Cardiac muscle cell (in vitro differentiated cells and primary cell): ENCODE data around the gene ZNF385C. TPM values are rescaled to one million over a fixed set of nuclear protein-coding genes. Genes with fewer than 3 reads are reported as not detected.
A peak's percentile ranks its signal among the peaks of the same experiment; 100 is the strongest.

Source experiments
- DNase-seq, 2 donors: peaks; one replicate each; pipeline versions ENCODE4 v3.0.0 to v3.0.0-alpha.2; 2010 to 2017; ENCODE audit warnings: low read depth in 1 of 2, low spot score in 1 of 2
- H3K27ac ChIP-seq: fragments of 200-600 bp; sonication (generic); 2 replicates; pipeline ENCODE4 v1.5.1; 2016
- H3K27me3 ChIP-seq: fragments of 200-600 bp; sonication (generic); 2 replicates; pipeline ENCODE4 v1.6.0; 2016; ENCODE audit warnings: control low read depth
- H3K36me3 ChIP-seq: fragments of 200-600 bp; sonication (generic); 2 replicates; pipeline ENCODE4 v1.5.1; 2016; ENCODE audit warnings: control low read depth
- H3K4me1 ChIP-seq: fragments of 200-600 bp; sonication (generic); 2 replicates; pipeline ENCODE4 v1.8.1; 2017; ENCODE audit warnings: low read depth, mild to moderate bottlenecking, mixed run types
- H3K4me3 ChIP-seq: fragments of 200-600 bp; sonication (generic); 2 replicates; pipeline ENCODE4 v1.5.1; 2016; ENCODE audit warnings: mild to moderate bottlenecking
- H3K9me3 ChIP-seq: fragments of 200-600 bp; sonication (generic); 2 replicates; pipeline ENCODE4 v1.5.1; 2017; ENCODE audit warnings: low read depth, mild to moderate bottlenecking, control low read depth
- polyA plus RNA-seq: library from polyadenylated mRNA; unstranded; fragments of >200 nt; fragmentation: Nextera tagmentation; extraction: Ambion mirVana; gene quantifications from 2 replicates; pipeline ENCODE4 v1.2.1, GENCODE V29; 2016
- total RNA-seq: library from RNA; depleted of rRNA; stranded (reverse); fragments of >200 nt; gene quantifications from 2 replicates; pipeline ENCODE4 v1.2.3, GENCODE V29; 2016
- TF ChIP-seq, protein P1 (sequence below): IDR thresholded peaks from 2 replicates; pipeline ENCODE4 v1.5.1; 2012; ENCODE audit warnings: low read depth, mild to moderate bottlenecking, low read length

The ZNF385C gene
- total and polyA plus RNA-seq, 2 experiments from 2014 or later = 2.1 to 3.0 TPM

DNA sequence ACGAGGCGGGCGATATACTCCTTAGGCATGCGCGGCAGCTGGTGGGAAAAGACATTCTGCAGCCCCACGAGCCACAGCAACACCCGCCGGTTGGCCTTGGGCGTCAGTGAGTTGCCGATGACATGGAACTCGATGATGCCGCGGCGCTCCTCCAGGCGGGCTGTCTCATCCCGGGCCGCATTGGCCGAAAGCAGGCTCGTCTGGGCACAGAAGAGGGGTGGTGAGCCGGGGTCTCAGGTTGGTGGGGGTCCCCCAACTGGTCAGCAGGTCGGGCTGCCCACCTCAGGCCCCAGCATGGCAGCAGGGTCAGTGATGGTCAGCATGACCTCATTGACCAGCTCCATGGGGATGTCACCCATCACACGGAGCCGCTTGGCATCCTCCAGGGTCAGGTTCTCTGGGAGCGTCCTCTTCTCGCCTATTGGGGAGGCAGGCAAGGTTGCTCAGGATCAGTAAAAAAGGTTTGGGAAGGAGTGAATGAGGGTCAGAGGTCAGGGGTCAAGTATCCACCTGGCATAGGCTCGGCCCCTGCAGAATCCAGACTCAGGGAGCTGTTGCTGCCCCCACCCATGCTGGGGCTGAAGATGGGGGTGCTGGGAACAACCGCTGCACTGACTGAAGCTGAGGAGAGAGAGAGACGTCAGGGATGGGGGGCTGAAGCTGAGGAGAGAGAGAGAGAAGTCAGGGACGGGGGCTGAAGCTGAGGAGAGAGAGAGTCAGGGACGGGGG is 19.3 kb upstream of the ZNF385C start:
- Histone ChIP-seq H3K9me3 (no peaks in the 10 kb centered on the region), H3K4me3 (no peak overlapping the region), H3K27me3 (no peaks in the 10 kb centered on the region), H3K4me1 (no peaks in the 10 kb centered on the region), H3K36me3 (peaks cover 10% of the 10 kb centered on the region), H3K27ac (no peak overlapping the region)
- TF ChIP-seq, protein P1, sequence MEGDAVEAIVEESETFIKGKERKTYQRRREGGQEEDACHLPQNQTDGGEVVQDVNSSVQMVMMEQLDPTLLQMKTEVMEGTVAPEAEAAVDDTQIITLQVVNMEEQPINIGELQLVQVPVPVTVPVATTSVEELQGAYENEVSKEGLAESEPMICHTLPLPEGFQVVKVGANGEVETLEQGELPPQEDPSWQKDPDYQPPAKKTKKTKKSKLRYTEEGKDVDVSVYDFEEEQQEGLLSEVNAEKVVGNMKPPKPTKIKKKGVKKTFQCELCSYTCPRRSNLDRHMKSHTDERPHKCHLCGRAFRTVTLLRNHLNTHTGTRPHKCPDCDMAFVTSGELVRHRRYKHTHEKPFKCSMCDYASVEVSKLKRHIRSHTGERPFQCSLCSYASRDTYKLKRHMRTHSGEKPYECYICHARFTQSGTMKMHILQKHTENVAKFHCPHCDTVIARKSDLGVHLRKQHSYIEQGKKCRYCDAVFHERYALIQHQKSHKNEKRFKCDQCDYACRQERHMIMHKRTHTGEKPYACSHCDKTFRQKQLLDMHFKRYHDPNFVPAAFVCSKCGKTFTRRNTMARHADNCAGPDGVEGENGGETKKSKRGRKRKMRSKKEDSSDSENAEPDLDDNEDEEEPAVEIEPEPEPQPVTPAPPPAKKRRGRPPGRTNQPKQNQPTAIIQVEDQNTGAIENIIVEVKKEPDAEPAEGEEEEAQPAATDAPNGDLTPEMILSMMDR = no peak
- no peak for DNase-seq

DNA sequence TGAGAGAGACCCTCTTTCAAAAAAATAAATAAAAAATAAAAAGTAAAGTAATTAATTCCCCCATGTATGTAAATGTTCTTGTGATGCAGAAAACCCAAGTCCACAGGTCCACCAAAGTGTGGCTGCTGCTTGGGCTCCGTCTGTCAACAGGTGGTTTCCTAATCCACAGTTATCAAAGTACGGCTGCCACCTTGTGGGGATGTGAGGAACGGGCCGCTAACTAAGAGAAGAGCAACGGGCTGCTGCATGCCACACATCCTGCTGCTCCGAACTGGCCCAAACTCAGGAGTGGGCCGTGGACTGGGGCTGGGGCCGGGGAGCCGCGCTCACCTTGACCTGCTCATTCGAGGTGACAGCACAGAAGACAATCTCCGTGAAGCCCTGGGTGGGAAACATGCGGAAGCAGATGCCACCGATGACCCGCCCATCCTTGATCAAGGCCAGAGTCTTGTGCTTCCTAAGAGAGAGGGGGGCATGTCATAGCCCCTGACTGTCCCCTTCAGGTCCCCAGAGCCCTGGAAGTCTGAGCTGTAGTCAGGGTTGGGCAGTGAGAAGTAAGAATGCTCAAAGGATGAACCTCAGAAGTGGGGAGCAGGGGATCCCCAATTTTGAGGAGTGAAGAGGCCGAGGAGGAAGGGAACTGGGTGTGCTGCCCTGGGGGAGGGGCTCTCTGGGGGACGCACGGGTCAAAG is 18.6 kb upstream of the ZNF385C start:
- Histone ChIP-seq H3K4me1 (no peaks in the 10 kb centered on the region), H3K9me3 (no peaks in the 10 kb centered on the region), H3K4me3 (no peak overlapping the region), H3K27me3 (no peaks in the 10 kb centered on the region), H3K36me3 (peaks cover 10% of the 10 kb centered on the region), H3K27ac (no peak overlapping the region)
- peak; percentile 87 to 89 for DNase-seq
- TF ChIP-seq, protein P1 = peak; percentile 84

DNA sequence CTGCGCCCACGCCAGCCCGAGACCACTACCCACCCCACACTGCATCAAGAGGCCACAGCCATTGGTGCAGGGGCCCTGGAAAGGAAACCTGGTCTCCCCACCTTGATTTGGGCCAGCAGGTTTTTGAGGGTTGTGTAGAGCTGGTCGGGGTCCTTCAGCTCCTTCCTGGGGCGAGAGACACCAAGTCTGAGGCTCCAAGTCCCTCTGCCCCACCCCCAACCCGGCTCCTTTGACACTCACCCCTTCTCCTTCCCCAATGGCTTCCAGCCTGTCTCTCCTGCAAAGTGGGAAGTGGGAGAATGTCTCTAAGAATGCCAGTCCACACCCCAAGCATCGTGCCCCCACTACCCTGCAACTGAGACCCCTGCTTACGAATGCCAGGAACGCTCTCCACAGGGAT is 15.8 kb upstream of the ZNF385C start:
- TF ChIP-seq, protein P1 = no peak
- no peaks in the 10 kb centered on the region for H3K9me3 ChIP-seq
- peaks cover 8% of the 10 kb centered on the region for H3K36me3 ChIP-seq

DNA sequence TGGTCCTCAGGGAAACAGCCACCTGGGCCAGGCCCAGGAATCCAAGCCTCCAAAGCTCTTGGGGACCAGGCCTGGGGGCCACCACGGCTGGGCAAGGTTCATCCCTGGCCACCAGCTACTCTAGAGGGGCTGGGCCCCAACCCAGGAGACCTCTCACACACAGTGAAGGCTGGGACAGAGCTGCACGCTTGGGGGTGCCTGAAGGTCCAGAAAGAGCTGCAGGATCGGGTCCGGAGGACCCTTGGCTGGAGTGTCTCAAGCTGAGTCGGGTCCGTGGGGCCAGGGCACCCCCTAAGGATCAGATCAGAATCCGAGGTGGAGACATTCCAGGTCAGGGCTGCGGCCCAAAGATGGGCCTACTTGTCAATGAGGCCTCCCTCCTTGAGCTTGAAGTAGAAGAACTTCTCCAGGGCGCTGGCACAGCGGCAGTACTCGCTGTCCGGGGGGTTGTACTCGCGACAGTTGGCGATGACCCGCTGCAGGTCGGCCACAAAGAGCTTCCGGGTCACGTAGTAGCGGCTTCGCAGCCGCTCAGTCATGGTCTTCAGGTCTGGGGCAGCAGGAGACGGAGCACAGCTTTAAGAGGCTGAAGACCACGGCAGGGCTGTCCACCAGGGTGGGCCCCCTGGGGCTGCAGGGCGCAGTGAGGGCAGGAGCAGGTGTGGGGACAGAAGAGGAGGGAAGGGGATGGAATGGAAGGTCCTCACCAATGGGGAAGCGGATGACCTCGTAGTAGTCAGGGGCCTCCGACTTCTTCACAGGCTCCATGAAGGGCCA is 15.2 kb upstream of the ZNF385C start:
- TF ChIP-seq, protein P1 = no peak
- no peak for DNase-seq
- no peaks in the 10 kb centered on the region for H3K4me1 ChIP-seq
- no peak overlapping the region for H3K27ac ChIP-seq
- H3K9me3 ChIP-seq = no peaks in the 10 kb centered on the region
- no peak overlapping the region for H3K4me3 ChIP-seq
- no peaks in the 10 kb centered on the region for H3K27me3 ChIP-seq
- peaks cover 8% of the 10 kb centered on the region for H3K36me3 ChIP-seq

More for the DNA sequence above, 15.8 kb upstream of the ZNF385C start:
- no peak overlapping the region for H3K27ac ChIP-seq
- DNase-seq = no peak
- H3K4me1 ChIP-seq = no peaks in the 10 kb centered on the region
- no peaks in the 10 kb centered on the region for H3K27me3 ChIP-seq
- H3K4me3 ChIP-seq = no peak overlapping the region

DNA sequence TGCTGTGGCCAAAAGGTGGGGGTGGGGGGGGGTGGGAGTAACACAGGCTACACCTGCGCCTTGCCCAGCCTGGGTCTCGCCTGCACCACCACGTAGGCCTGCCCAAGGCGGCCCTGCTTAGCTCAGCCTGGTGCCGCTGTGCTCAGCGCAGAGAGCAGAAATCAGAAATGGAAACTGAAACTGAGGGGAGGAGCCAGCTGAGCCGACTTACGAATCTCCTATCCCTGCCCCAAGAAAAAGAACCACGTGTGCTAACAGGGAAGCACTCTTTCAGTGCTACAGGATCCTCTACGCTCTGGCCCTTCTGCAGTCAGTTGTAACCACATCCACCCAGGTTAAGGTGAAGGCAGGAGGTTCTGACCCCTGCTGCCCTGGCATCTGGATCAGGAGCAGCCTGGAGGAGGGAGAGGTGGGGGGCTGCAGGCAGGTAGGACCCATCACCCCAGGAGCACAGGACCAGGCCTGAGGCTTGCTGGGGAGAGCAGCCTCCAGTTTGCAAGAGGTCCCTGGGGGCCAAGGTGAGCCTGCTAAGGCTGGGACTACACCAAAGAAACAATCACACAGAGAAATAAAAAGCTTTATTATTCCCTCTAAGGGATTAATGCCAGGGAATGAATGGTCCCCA is 14.4 kb upstream of the ZNF385C start, which contains the start of gene DHX58:
Gene DHX58, minus strand, starts transcription at position 163 of the 625 bp plus-strand sequence. CDS start 822 bp downstream, outside the sequence.
- Histone ChIP-seq H3K4me1 (no peaks in the 10 kb centered on the region), H3K36me3 (peaks cover 7% of the 10 kb centered on the region), H3K9me3 (no peaks in the 10 kb centered on the region), H3K27me3 (no peaks in the 10 kb centered on the region), H3K27ac (no peak within 1 kb of the TSS), H3K4me3 (no peak within 1 kb of the TSS)
- DNase-seq = peak in 1 of 2 donors; percentile 88
- TF ChIP-seq, protein P1 = no peak
